ENCODE results near the gene C14orf132. TPM values are rescaled to one million over a fixed set of nuclear protein-coding genes. Genes with fewer than 3 reads are reported as not detected.

Gene C14orf132
- total and polyA plus RNA-seq, 10 of the 15 experiments (the other 5 are each of a cell fraction or from before 2014, with no cell fraction given) = under 0.01 to 1.2 (median 0.03) TPM; not detected in 2

DNA sequence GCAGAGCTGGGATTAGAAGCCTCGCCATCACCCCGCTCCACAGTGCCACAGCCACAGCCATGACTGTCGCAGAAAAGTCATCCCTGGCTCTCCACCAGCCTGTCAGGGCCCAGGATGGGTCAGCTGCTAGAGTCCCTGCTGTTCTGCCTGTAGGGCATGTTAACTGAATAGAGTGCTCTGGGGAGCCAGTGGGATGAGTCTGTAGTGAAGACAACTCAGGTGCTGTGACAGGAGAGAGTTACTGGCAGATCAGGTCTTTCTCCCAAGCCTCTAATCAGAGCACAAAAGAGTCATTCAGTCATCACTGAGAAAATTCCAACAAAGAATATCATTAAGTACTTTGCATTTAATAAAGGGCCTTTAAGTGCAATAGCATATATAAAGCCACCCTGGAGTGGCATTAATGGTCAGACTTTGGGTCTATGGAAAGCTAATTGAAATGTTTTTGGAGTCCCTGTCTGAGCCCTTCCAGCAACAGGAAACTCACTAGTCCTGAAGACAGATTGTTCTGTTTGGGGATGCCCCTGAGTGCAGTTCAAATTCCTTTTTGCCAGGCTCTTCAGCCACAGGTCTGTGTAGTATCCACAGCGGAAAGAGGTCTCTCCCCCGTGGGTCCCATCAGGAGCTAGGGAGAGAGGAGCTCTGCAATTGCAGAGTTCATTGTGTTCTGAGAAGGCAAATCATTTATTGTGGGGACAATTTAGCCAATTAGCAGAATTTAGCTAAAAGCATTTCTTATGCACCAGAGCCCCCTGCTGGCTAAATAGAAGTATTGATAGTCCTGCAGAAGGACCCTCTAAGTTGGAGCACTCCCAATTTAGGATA is 45.2 kb upstream of the C14orf132 start:
- ChIA-PET SMC1A (ENCODE audit: uncharacterized antibody, unreplicated experiment) (interaction anchor here (0.7 to 5.5 kb wide), 7 partner anchors 17 to 820 kb away, joined by 3 to 52 read pairs (median 3); no protein-coding TSS in a partner anchor), RAD21 (ENCODE audit: unreplicated experiment) (interaction anchor here (0.5 to 2.9 kb wide), 6 partner anchors 219 to 434 kb away, joined by 3 to 16 read pairs (median 4); no protein-coding TSS in a partner anchor), POLR2A (no interaction called here), CTCF (interaction anchor here (0.5 to 5.3 kb wide), 25 partner anchors 8 to 1560 kb away, joined by 3 to 75 read pairs (median 4); no protein-coding TSS in a partner anchor)
- no TSS peak for BruUV-seq (replicated peaks)
- Histone ChIP-seq H3K27ac (ENCODE audit: control insufficient read depth, insufficient read depth) (no peak overlapping the region), H4K20me1 (ENCODE audit: control insufficient read depth, insufficient read depth) (no peaks in the 10 kb centered on the region), H3K4me2 (ENCODE audit: control insufficient read depth, insufficient read depth) (no peak overlapping the region), H3K9ac (ENCODE audit: control insufficient read depth, insufficient read depth, low read length) (no peak overlapping the region), H3K79me2 (ENCODE audit: control insufficient read depth, insufficient read depth, low read length) (no peaks in the 10 kb centered on the region), H3K4me3 (no peak overlapping the region), H2AFZ (ENCODE audit: control insufficient read depth, low read depth, low read length) (no peak overlapping the region), H3K27me3 (replicated peaks in 1 of 2; ENCODE audit: control insufficient read depth in 2 of 2, insufficient read depth in 2 of 2, low read length in 1 of 2) (peaks cover 0 to 2% of the 10 kb centered on the region in 2 experiments; a peak in 2 of 4 replicates), H3K9me3 (replicated peaks; ENCODE audit: control insufficient read depth, insufficient read depth, low read length) (peaks cover 2% of the 10 kb centered on the region; the same call in 2 of the 3 replicates), H3K36me3 (ENCODE audit: control insufficient read depth in 2 of 2, insufficient read depth in 2 of 2, low read length in 1 of 2) (no peaks in the 10 kb centered on the region), H3K4me1 (ENCODE audit: control insufficient read depth, insufficient read depth, low read length) (no peaks in the 10 kb centered on the region)
- ATAC-seq (peak; percentile 75), DNase-seq (ENCODE audit: low read depth, low spot score) (peak; percentile 17), FAIRE-seq (peak; percentile 89)
- WGBS (ENCODE audit: insufficient coverage, insufficient replicate concordance, low lambda C conversion rate, missing lambda C conversion rate) = 34% methylated on average over 5 of the region's 5 CpGs
- in situ Hi-C loops (cut with MboI) (loop anchor here (5.0 to 10.0 kb wide), 3 partner anchors 309 to 549 kb away; partner anchors contain the start of gene TCL1B), intact Hi-C loops (cut with micrococcal nuclease; ENCODE audit: unreplicated experiment) (loop anchor here (1.0 to 5.0 kb wide), 5 partner anchors 99 to 433 kb away; no protein-coding TSS in a partner anchor)
- TF ChIP-seq ASH2L (IDR thresholded peaks at IDR 0.05; ENCODE audit: borderline replicate concordance, low read depth) (no peak), IKZF2 (IDR thresholded peaks at IDR 0.05) (no peak), SMC3 (IDR thresholded peaks at IDR 0.05; ENCODE audit: borderline replicate concordance, low read length) (peak; percentile 89), POLR2AphosphoS5 (IDR thresholded peaks at IDR 0.05; ENCODE audit: low read length) (no peak), SMAD5 (IDR thresholded peaks at IDR 0.05; ENCODE audit: low read depth) (no peak), CBX5 (IDR thresholded peaks at IDR 0.05; ENCODE audit: low read depth) (no peak), SUZ12 (IDR thresholded peaks at IDR 0.05; ENCODE audit: unreplicated experiment) (no peak), RAD21 (IDR thresholded peaks at IDR 0.05; ENCODE audit: insufficient read depth, low read depth, low read length) (peak; percentile 93)
- TF ChIP-seq, protein P1, sequence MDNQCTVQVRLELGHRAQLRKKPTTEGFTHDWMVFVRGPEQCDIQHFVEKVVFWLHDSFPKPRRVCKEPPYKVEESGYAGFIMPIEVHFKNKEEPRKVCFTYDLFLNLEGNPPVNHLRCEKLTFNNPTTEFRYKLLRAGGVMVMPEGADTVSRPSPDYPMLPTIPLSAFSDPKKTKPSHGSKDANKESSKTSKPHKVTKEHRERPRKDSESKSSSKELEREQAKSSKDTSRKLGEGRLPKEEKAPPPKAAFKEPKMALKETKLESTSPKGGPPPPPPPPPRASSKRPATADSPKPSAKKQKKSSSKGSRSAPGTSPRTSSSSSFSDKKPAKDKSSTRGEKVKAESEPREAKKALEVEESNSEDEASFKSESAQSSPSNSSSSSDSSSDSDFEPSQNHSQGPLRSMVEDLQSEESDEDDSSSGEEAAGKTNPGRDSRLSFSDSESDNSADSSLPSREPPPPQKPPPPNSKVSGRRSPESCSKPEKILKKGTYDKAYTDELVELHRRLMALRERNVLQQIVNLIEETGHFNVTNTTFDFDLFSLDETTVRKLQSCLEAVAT (IDR thresholded peaks at IDR 0.05) = no peak
- TF ChIP-seq, protein P2, sequence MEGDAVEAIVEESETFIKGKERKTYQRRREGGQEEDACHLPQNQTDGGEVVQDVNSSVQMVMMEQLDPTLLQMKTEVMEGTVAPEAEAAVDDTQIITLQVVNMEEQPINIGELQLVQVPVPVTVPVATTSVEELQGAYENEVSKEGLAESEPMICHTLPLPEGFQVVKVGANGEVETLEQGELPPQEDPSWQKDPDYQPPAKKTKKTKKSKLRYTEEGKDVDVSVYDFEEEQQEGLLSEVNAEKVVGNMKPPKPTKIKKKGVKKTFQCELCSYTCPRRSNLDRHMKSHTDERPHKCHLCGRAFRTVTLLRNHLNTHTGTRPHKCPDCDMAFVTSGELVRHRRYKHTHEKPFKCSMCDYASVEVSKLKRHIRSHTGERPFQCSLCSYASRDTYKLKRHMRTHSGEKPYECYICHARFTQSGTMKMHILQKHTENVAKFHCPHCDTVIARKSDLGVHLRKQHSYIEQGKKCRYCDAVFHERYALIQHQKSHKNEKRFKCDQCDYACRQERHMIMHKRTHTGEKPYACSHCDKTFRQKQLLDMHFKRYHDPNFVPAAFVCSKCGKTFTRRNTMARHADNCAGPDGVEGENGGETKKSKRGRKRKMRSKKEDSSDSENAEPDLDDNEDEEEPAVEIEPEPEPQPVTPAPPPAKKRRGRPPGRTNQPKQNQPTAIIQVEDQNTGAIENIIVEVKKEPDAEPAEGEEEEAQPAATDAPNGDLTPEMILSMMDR (IDR thresholded peaks at IDR 0.05 in 2 of 3, conservative IDR thresholded peaks at IDR 0.05 in 1 of 3; ENCODE audit: control insufficient read depth in 2 of 3, extremely low read depth in 1 of 3, insufficient read depth in 1 of 3, low read depth in 3 of 3, low read length in 3 of 3) = peak; percentile 78 to 80 (median 79)
